GM19397 (cell line): Measurements from ENCODE around the gene TM9SF1.

Experiments
- ATAC-seq: cut with Tn5 transposase; IDR thresholded peaks from one replicate; pipeline ENCODE4 v1.9.1; 2021; ENCODE audit warnings: mild to moderate bottlenecking, moderate library complexity; ENCODE audit not compliant: unreplicated experiment

The TM9SF1 gene

GRCh38 chr14:24179961-24180796 lies 15.1 kb downstream of the TM9SF1 start:
- ATAC-seq = no peak

DNA sequence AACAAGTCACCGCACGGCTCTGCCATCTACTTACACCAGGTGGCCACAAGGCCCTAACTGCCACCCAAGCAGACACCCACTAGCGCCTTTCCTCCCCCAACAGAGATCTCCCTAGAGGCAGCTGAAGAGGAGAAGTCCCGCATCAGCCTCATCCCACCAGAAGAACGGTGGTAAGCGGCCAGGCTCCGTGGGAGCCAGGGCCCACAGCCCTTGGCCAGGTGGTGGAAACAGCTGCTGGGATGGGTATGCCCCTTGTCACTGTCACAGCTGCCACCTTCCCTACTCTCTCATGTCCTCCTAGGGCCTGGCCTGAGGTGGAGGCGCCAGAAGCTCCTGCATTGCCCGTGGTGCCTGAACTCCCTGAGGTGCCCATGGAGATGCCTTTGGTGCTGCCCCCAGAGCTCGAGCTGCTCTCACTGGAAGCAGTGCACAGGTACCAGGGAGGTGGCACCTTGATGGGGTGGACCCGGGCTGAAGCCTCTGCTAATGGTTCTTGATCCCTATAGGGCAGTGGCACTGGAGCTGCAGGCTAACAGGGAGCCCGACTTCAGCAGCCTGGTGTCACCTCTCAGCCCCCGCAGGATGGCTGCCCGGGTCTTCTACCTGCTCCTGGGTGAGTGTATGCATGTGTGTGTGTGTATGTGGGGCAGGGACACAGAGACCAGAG lies 15.8 kb downstream of the TM9SF1 start:
- ATAC-seq = no peak

DNA sequence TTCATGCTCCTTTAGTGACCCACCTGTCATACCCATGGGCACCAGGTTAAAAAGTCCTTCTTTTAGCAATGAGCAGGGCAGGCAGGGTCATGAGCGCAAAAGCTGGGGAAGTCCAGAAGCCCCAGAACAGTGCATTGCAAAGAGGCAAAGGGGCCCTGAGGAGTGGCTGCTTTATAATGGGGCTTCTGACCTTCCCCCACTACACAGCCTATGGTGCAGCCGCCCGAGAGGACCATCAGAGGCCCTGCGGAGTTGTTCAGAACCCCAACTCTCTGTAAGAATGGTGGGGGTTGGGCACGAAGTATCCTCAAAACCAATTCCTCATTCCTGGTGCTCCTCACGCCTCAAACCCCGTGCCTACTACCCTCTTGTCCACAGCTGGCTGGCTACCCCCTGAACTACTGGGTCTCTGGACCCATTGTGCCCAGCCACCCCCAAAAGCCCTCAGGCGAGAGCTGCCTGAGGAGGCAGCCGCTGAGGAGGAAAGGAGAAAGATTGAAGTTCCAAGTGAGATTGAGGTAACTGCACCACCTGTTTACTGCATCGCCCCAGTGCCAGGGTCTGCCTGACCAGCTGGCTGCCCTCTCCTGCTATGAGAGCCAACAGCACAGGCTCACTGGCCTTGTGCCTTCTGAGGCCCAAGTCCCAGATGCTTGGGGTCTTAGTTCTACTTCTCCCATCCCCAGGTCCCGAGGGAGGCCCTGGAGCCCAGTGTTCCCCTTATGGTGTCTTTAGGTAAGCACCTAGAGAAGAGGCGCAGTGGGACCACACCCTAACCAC lies 16.7 kb downstream of the TM9SF1 start:
- no peak for ATAC-seq

DNA sequence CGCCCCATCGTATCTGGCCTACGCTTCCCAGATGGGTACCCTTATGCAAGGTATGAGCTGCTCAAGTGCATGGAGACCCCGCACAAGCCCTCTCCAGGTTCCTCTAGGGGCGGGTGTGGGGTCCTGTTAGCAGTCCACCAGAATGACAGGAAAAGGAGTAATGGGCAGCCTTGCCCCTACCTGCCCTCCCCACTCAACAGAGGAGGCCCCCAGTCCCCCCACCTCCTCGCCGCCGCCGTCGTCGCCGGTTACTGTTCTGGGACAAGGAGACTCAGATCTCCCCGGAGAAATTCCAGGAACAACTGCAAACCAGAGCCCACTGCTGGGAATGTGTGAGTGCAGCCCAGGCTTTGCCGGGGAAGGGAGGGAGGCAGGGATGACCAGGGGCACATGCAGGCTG lies 17.4 kb downstream of the TM9SF1 start:
- no peak for ATAC-seq

DNA sequence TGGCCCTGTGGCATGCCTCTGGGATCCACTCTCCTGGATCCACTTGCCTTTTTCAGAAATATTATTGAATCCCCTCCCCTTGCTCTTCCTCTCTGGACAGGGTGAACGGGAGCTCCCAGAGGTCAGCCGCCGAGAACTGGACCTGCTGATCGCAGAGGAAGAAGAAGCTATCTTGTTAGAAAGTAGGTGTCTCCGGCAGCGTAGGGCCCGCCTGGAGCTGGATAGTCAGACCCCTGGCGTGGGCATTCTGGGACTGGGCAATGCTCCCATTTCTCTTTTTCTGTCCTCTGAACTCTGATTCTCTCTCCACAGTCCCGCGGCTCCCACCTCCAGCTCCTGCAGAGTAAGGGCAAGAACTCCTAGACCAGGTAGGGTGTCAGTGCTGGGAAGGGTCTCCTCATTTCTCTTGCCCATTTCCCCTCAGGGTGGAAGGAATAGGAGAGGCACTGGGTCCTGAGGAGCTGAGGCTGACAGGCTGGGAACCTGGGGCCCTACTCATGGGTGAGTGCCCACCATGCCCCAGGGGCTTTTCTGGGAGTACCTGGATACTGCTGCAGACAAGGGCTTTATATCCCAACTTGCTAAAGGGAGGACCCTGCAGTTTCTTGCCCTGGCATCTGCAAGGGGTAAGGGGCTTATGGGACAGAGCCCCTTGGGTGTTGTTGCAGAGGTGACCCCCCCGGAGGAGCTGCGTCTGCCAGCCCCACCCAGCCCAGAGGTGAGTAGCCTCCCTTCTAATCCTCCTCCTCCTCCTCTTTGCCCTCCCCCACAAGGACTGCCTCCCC lies 18.0 kb downstream of the TM9SF1 start:
- ATAC-seq = no peak

- ATAC-seq = no peak
These were observed 18.6 kb downstream of the TM9SF1 start for GRCh38 chr14:24176599-24176998.

DNA sequence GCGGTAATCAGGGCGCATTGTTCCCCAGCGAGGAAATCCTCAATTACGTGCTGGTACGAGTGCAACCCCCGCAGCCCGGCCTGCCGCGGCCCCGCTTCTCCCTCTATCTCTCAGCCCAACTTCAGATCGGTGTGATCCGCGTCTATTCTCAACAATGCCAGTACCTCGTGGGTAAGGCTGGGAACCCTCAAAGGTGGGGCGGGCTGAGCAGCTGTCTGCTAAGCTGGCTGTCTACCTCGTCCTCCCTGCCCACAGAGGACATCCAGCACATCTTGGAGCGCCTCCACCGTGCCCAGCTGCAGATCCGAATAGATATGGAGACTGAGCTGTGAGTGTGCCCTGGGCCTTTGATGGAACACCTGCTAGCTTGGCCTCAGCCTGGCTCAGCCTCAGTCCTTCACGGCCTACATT lies 22.4 kb downstream of the TM9SF1 start:
- no peak for ATAC-seq

- no peak for ATAC-seq
These were observed 22.9 kb downstream of the TM9SF1 start for GRCh38 chr14:24172261-24172860.

GRCh38 chr14:24171422-24172260 lies 23.6 kb downstream of the TM9SF1 start, which contains the start of gene REC8:
Gene REC8 (plus strand): TSS chr14:24172080. CDS start chr14:24172553, 473 bp downstream.
- peak; percentile 81 for ATAC-seq

GRCh38 chr14:24167469-24168114 lies 27.6 kb downstream of the TM9SF1 start:
- ATAC-seq = no peak

- no peak for ATAC-seq
These were observed 29.5 kb downstream of the TM9SF1 start for GRCh38 chr14:24165785-24166184.

DNA sequence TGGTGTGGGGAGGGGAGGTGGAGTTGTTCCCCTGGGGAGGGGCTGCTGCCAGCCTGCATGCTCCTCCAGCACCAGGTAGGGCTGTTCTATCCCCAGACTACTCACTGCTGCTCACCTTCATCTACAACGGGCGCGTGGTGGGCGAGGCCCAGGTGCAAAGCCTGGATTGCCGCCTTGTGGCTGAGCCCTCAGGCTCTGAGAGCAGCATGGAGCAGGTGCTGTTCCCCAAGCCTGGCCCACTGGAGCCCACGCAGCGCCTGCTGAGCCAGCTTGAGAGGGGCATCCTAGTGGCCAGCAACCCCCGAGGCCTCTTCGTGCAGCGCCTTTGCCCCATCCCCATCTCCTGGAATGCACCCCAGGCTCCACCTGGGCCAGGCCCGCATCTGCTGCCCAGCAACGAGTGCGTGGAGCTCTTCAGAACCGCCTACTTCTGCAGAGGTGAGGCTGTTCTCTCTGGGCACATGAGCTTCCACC lies 30.7 kb downstream of the TM9SF1 start:
- no peak for ATAC-seq

GRCh38 chr14:24162093-24162492 lies 33.1 kb downstream of the TM9SF1 start:
- no peak for ATAC-seq

DNA sequence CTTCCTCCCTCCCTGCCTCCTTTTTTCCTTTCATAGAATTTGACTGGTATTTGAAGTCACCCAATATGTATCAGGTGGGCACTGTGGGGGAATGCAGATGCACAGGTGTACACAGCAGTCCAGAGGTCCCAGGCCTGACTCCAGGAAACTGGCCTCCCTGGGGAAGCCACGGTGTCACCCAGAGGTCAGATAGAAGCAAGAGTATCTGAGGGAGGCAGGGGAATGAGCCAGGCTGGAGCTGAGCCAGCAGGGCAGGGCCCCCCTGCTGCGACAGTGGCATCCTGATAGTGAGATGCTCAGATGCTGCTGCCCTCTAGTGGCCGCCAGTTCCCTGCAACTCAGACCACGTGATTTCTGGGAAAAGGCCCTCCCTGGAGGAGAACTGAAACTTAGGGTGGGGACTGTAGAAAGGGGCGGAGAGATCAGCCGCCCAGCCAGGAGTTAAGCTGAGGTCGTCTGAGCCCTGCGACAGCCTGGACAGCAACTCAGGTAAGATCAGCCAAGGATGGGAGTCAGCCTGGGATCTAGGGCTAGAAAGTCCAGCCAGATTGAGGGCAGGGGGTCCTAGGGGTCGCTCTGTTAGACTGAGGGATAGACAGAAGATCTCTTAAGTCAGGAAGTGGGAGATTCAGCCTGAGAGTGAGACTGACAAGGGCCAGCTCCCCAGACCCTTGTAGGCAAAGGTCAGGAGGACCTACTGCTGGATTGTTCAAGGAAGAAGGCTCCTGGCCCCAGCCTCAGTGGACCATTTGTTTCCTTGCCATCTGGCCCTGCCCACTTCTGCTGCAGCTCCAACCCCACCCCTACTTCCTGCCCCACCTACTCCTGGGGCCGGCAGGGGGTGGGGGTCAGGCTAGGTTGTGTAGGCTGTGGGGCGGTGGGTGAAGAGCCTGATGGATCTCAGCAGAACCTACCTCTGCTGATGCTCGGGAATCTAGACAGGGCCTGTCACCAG lies 34.1 kb downstream of the TM9SF1 start, which contains the start of gene IRF9:
IRF9 (plus strand) TSS at position 416 of the 955 bp plus-strand sequence. CDS start 880 bp downstream, outside the sequence.
- peak; percentile 80 for ATAC-seq

DNA sequence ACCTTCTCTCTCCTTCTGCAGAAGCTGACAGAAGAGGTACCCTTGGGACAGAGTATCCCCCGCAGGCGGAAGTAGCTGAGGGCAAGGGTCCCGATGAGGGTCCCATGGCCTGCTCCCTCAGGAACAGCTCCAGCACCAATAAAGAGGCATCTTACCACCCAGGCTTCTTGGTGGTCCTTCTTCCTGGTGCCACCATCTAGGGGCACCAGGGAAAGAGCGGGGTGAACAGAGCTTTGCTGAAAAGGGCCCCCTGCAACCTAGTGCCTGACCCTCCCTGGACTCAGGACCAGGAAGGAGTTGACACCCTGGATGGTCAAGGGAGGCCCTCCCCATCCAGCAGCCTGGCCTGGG lies 34.8 kb downstream of the TM9SF1 start:
- no peak for ATAC-seq

- no peak for ATAC-seq
These were observed 35.3 kb downstream of the TM9SF1 start for GRCh38 chr14:24159777-24160498.

DNA sequence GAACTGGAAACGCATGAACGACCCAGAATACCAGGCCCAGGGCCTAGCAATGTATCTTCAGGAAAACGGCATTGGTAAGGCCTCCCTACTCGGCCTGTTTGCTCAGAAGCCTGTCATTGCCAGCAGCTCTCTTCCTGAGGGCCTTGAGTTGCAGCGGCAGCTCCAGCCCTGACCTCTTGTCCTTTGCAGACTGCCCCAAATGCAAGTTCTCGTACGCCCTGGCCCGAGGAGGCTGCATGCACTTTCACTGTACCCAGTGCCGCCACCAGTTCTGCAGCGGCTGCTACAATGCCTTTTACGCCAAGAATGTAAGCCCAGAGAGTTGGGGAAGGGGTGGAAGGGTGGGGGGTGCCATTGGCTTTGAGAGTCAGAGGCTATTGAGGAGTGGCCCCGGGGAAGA lies 37.9 kb downstream of the TM9SF1 start:
- no peak for ATAC-seq
